ENCODE measurements around the gene LTBP3. TPM values are rescaled to one million over a fixed set of nuclear protein-coding genes. Genes with fewer than 3 reads are reported as not detected.

The LTBP3 gene
- total and polyA plus RNA-seq, 7 donors: 12.7 to 82.3 (median 27.9) TPM

- 55 to 67% (median 64%) methylated on average over 3 of the region's 3 CpGs for WGBS, 3 donors
Observed at GRCh38 chr11:65491163-65491465, 67.0 kb downstream of the LTBP3 start.

GRCh38 chr11:65489706-65490320 lies 68.3 kb downstream of the LTBP3 start:
- H3K4me1 ChIP-seq: peaks cover 90% of the 10 kb centered on the region
- no peaks in the 10 kb centered on the region for H3K36me3 ChIP-seq (ENCODE audit: insufficient read depth in 1 of 2, low read depth in 1 of 2)
- DNase-seq (peak in 1 of 2 donors; percentile 49), ATAC-seq (no peak)
- H3K27ac ChIP-seq: peak overlapping the region; percentile 99
- WGBS, 3 donors: 41 to 45% (median 44%) methylated on average over 8 of the region's 8 CpGs
- intact Hi-C loops (cut with DNase I): no loop called here
- no peaks in the 10 kb centered on the region for H3K9me3 ChIP-seq
- TF ChIP-seq CTCF (IDR thresholded peaks at IDR 0.05): no peak
- H3K27me3 ChIP-seq (ENCODE audit: insufficient read depth in 3 of 3, low read length in 2 of 3): no peaks in the 10 kb centered on the region
- peak overlapping the region; percentile 4 for H3K4me3 ChIP-seq

More at GRCh38 chr11:65491163-65491465, 67.0 kb downstream of the LTBP3 start:
- no peak for TF ChIP-seq CTCF (IDR thresholded peaks at IDR 0.05)
- Histone ChIP-seq H3K9me3 (no peaks in the 10 kb centered on the region), H3K36me3 (ENCODE audit: insufficient read depth in 1 of 2, low read depth in 1 of 2) (no peaks in the 10 kb centered on the region), H3K27ac (peak overlapping the region; percentile 99), H3K27me3 (ENCODE audit: insufficient read depth in 3 of 3, low read length in 2 of 3) (no peaks in the 10 kb centered on the region), H3K4me3 (peak overlapping the region; percentile 42), H3K4me1 (peaks cover 92% of the 10 kb centered on the region)
- DNase-seq (no peak), ATAC-seq (no peak)
- intact Hi-C loops (cut with DNase I): no loop called here

- peak in 1 of 4 donors; percentile 7 for ATAC-seq
- Histone ChIP-seq H3K27ac (peak overlapping the region; percentile 99), H3K27me3 (ENCODE audit: insufficient read depth in 3 of 3, low read length in 2 of 3) (no peaks in the 10 kb centered on the region), H3K4me3 (peak overlapping the region; percentile 4), H3K4me1 (peaks cover 83% of the 10 kb centered on the region), H3K36me3 (ENCODE audit: insufficient read depth in 1 of 2, low read depth in 1 of 2) (no peaks in the 10 kb centered on the region), H3K9me3 (no peaks in the 10 kb centered on the region)
- 23 to 29% (median 26%) methylated on average over 10 of the region's 10 CpGs for WGBS, 3 donors
- intact Hi-C loops (cut with DNase I): no loop called here
- no peak for TF ChIP-seq CTCF (IDR thresholded peaks at IDR 0.05)
- peak; percentile 71 to 81 for DNase-seq
Observed at GRCh38 chr11:65489035-65489705, 69.0 kb downstream of the LTBP3 start.

Other genes with a start within 250 kb of the LTBP3 start
- gene CDC42EP2, start 243.5 kb downstream of the LTBP3 start, total RNA-seq: 1 to 10 TPM; 4.9 to 7.3 (median 6.8) TPM
- 1 to 10 TPM; 2.7 to 5.9 (median 3.3) TPM for gene CDC42EP2, start 243.5 kb downstream of the LTBP3 start, polyA plus RNA-seq
- gene DPF2, start 224.5 kb downstream of the LTBP3 start, total RNA-seq: 10 to 100 TPM; 26.5 to 43.8 (median 40.6) TPM
- gene DPF2, start 224.5 kb downstream of the LTBP3 start, polyA plus RNA-seq: 10 to 100 TPM; 24.8 to 39.2 (median 29.7) TPM
- gene TIGD3, start 203.6 kb downstream of the LTBP3 start, total RNA-seq: under 1 TPM in 1 of 4 donors, not detected in 3; 0.25 TPM
- gene TIGD3, start 203.6 kb downstream of the LTBP3 start, polyA plus RNA-seq: under 1 TPM; 0.05 to 0.09 (median 0.08) TPM
- 1 to 10 TPM; 5.7 to 8.8 (median 7.2) TPM for gene SLC25A45, start 175.7 kb downstream of the LTBP3 start, total RNA-seq
- gene SLC25A45, start 175.7 kb downstream of the LTBP3 start, polyA plus RNA-seq: 10 to 100 TPM in 1 of 3 donors, 1 to 10 TPM in 2; 3.7 to 18.5 (median 6.1) TPM
- gene FRMD8, start 171.7 kb downstream of the LTBP3 start, total RNA-seq: 10 to 100 TPM in 3 of 4 donors, 1 to 10 TPM in 1; 7.4 to 27.7 (median 13.9) TPM
- gene FRMD8, start 171.7 kb downstream of the LTBP3 start, polyA plus RNA-seq: 10 to 100 TPM; 10.6 to 20.8 (median 12.9) TPM
- 1,000 to 10,000 TPM in 1 of 4 donors, 100 to 1,000 TPM in 3; 517 to 1,759 (median 646) TPM for gene NEAT1, start 135.6 kb downstream of the LTBP3 start, total RNA-seq
- gene NEAT1, start 135.6 kb downstream of the LTBP3 start, polyA plus RNA-seq: 100 to 1,000 TPM; 474 to 758 (median 716) TPM
- over 10,000 TPM in 1 of 4 donors, 1,000 to 10,000 TPM in 3; 3,071 to 11,376 (median 4,986) TPM for gene MALAT1, start 59.3 kb downstream of the LTBP3 start, total RNA-seq
- gene MALAT1, start 59.3 kb downstream of the LTBP3 start, polyA plus RNA-seq: 100 to 1,000 TPM; 102 to 846 (median 299) TPM
- 100 to 1,000 TPM in 1 of 4 donors, 10 to 100 TPM in 3; 77.8 to 106 (median 92.6) TPM for gene SCYL1, start 33.3 kb downstream of the LTBP3 start, total RNA-seq
- 10 to 100 TPM; 66.9 to 87.4 (median 79.4) TPM for gene SCYL1, start 33.3 kb downstream of the LTBP3 start, polyA plus RNA-seq
- 10 to 100 TPM; 31.6 to 43.5 (median 38.0) TPM for gene ZNRD2, start 12.1 kb upstream of the LTBP3 start, total RNA-seq
- 100 to 1,000 TPM in 1 of 3 donors, 10 to 100 TPM in 2; 58.8 to 118 (median 94.2) TPM for gene ZNRD2, start 12.1 kb upstream of the LTBP3 start, polyA plus RNA-seq
- 100 to 1,000 TPM in 1 of 4 donors, 10 to 100 TPM in 3; 59.0 to 110 (median 66.9) TPM for gene FAM89B, start 14.2 kb upstream of the LTBP3 start, total RNA-seq
- gene FAM89B, start 14.2 kb upstream of the LTBP3 start, polyA plus RNA-seq: 100 to 1,000 TPM in 1 of 3 donors, 10 to 100 TPM in 2; 66.9 to 112 (median 67.4) TPM
- 100 to 1,000 TPM; 208 to 345 (median 282) TPM for gene EHBP1L1, start 17.7 kb upstream of the LTBP3 start, total RNA-seq
- gene EHBP1L1, start 17.7 kb upstream of the LTBP3 start, polyA plus RNA-seq: 100 to 1,000 TPM; 114 to 177 (median 170) TPM
- under 1 TPM in 3 of 4 donors, not detected in 1; 0.19 to 0.56 (median 0.27) TPM for gene KCNK7, start 37.4 kb upstream of the LTBP3 start, total RNA-seq
- gene KCNK7, start 37.4 kb upstream of the LTBP3 start, polyA plus RNA-seq: 1 to 10 TPM in 1 of 3 donors, under 1 TPM in 2; 0.22 to 1.4 (median 0.99) TPM
- 10 to 100 TPM; 14.5 to 18.8 (median 16.8) TPM for gene MAP3K11, start 55.9 kb upstream of the LTBP3 start, total RNA-seq
- gene MAP3K11, start 55.9 kb upstream of the LTBP3 start, polyA plus RNA-seq: 10 to 100 TPM in 2 of 3 donors, 1 to 10 TPM in 1; 8.8 to 13.9 (median 10.7) TPM
- 10 to 100 TPM in 1 of 4 donors, 1 to 10 TPM in 3; 8.9 to 10.8 (median 9.7) TPM for gene PCNX3, start 57.4 kb upstream of the LTBP3 start, total RNA-seq
- gene PCNX3, start 57.4 kb upstream of the LTBP3 start, polyA plus RNA-seq: 10 to 100 TPM in 2 of 3 donors, 1 to 10 TPM in 1; 6.5 to 15.5 (median 11.4) TPM
- 10 to 100 TPM; 10.1 to 15.6 (median 11.3) TPM for gene SIPA1, start 79.7 kb upstream of the LTBP3 start, total RNA-seq
- 10 to 100 TPM in 2 of 3 donors, 1 to 10 TPM in 1; 7.9 to 17.4 (median 13.7) TPM for gene SIPA1, start 79.7 kb upstream of the LTBP3 start, polyA plus RNA-seq
- 10 to 100 TPM; 48.7 to 72.6 (median 65.2) TPM for gene RELA, start 104.6 kb upstream of the LTBP3 start, total RNA-seq
- 10 to 100 TPM; 42.1 to 64.9 (median 64.0) TPM for gene RELA, start 104.6 kb upstream of the LTBP3 start, polyA plus RNA-seq
- 10 to 100 TPM; 34.5 to 56.4 (median 41.8) TPM for gene KAT5, start 153.9 kb upstream of the LTBP3 start, total RNA-seq
- 10 to 100 TPM; 36.4 to 67.2 (median 51.2) TPM for gene KAT5, start 153.9 kb upstream of the LTBP3 start, polyA plus RNA-seq
- gene RNASEH2C, start 162.4 kb upstream of the LTBP3 start, total RNA-seq: 10 to 100 TPM; 17.5 to 38.4 (median 28.1) TPM
- 10 to 100 TPM; 39.3 to 62.3 (median 47.1) TPM for gene RNASEH2C, start 162.4 kb upstream of the LTBP3 start, polyA plus RNA-seq
- 10 to 100 TPM in 2 of 4 donors, 1 to 10 TPM in 2; 8.8 to 16.3 (median 12.7) TPM for gene AP5B1, start 222.6 kb upstream of the LTBP3 start, total RNA-seq
- gene AP5B1, start 222.6 kb upstream of the LTBP3 start, polyA plus RNA-seq: 10 to 100 TPM in 1 of 3 donors, 1 to 10 TPM in 2; 6.1 to 20.5 (median 6.4) TPM
- not detected for gene OVOL1, start 228.7 kb upstream of the LTBP3 start, total RNA-seq
- under 1 TPM in 1 of 3 donors, not detected in 2; 0.01 TPM for gene OVOL1, start 228.7 kb upstream of the LTBP3 start, polyA plus RNA-seq